Heart right ventricle (tissue), 16 donors: Measurements from ENCODE around the gene PCDHGC3. TPM values are rescaled to one million over a fixed set of nuclear protein-coding genes. Genes with fewer than 3 reads are reported as not detected.

ENCODE experiments used
- ATAC-seq, 8 donors: fragments of 200-7000 bp; cut with Tn5 transposase; one replicate each; pipeline ENCODE4 v1.9.1; 2020; ENCODE audit warnings: mild to moderate bottlenecking in 8 of 8, moderate library complexity in 8 of 8, moderate number of reproducible peaks in 1 of 8
- DNase-seq, 2 donors: peaks; one replicate each; pipeline ENCODE4 v3.0.0-alpha.2; 2020
- H3K27ac ChIP-seq, 10 donors: fragments of 200-600 bp; sonication (generic) in 2 of 10; one replicate each; pipeline versions ENCODE4 v1.5.0 to v1.8.0; 2020 to 2022; ENCODE audit warnings: mild to moderate bottlenecking in 3 of 10
- H3K27me3 ChIP-seq, 7 donors: fragments of 200-600 bp; one replicate each; pipeline ENCODE4 v1.8.0; 2021 to 2022; ENCODE audit warnings: mild to moderate bottlenecking in 2 of 7
- H3K36me3 ChIP-seq, 9 donors: fragments of 200-600 bp; sonication (generic) in 1 of 9; one replicate each; pipeline versions ENCODE4 v1.5.0 to v1.8.0; 2020 to 2022; ENCODE audit warnings: mild to moderate bottlenecking in 2 of 9
- H3K4me1 ChIP-seq, 9 donors: fragments of 200-600 bp; sonication (generic) in 1 of 9; one replicate each; pipeline versions ENCODE4 v1.5.0 to v1.8.0; 2020 to 2022; ENCODE audit warnings: mild to moderate bottlenecking in 4 of 9
- H3K4me3 ChIP-seq, 10 donors: fragments of 200-600 bp; sonication (generic) in 2 of 10; one replicate each; pipeline versions ENCODE4 v1.5.0 to v1.8.0; 2020 to 2022; ENCODE audit warnings: mild to moderate bottlenecking in 7 of 10, moderate library complexity in 2 of 10
- H3K9me3 ChIP-seq, 11 donors: fragments of 200-600 bp in 10 of 11; sonication (generic) in 2 of 11; one replicate each; pipeline versions ENCODE4 v1.5.0 to v1.8.0; 2013 to 2022; ENCODE audit warnings: mild to moderate bottlenecking in 2 of 11, control low read depth in 1 of 11, moderate library complexity in 1 of 11
- CTCF ChIP-seq, 9 donors: fragments of 200-600 bp; sonication (generic) in 2 of 9; IDR thresholded peaks; one replicate each; pipeline versions ENCODE4 v1.5.0 to v1.8.0; 2021 to 2022; ENCODE audit warnings: antibody characterized with exemption in 9 of 9, mild to moderate bottlenecking in 5 of 9, moderate library complexity in 1 of 9
- WGBS, 2 donors: extraction: QIAGEN DNeasy Blood & Tissue Kit; methylation state at CpG; one replicate each; pipeline ENCODE4 v1.1.7; 2013; ENCODE audit warnings: inconsistent platforms in 1 of 2; 5-methylcytosine and 5-hydroxymethylcytosine counted together
- intact Hi-C, 10 donors: fragments of 100-400 bp; cut with DNase I; formaldehyde crosslinking; loops; one replicate each; pipeline versions ENCODE4 v1.11.1 to v1.14.2; 2022
- polyA plus RNA-seq, 2 donors: library from polyadenylated mRNA; stranded (reverse); fragments of 200-250 nt; gene quantifications; one replicate each; pipeline ENCODE4 v1.2.3, GENCODE V29; 2013
- total RNA-seq, 10 donors: library from RNA; stranded (reverse); fragmentation: NEBNext Ultra II Directional in 3 of 10; extraction: Animal tissue kit (Norgen Biotek cat#: 25700) in 3 of 10; gene quantifications; one replicate each; pipeline versions ENCODE4 v1.2.1 to v1.2.4, GENCODE V29; 2021 to 2023
- donor health status: Arrhythmogenic right ventricular cardiomyopathy.
- donor health status: ischemic (EF 13 %, LVEDD 7.1; RV severe dilation, severe dysfunction).
- donor health status: healthy with polysubstance abuse.
- donor health status: DM: no; HTN: yes; CAD: no.
- donor health status: DM: no; HTN: no; CAD: no.
- donor health status: ischemic (EF 25% LVEDD 6.9; RV normal size, moderate dysfunction).
- donor health status: ischemic (EF 25% LVEDD 5.7; RV mildly dilated, moderate dysfunction).
- donor health status: healthy.
- donor health status: DM: yes; HTN: yes; CAD: no.
- donor health status: Ischemic cardiomyopathy.
- donor health status: ischemic (EF 35%, LVEDD 5.7; RV mildly dilated, moderate dysfunction).
- donor health status: nonischemic (EF 11% LVEDD 7.7; RV severe dilation, severe dysfunction).
- donor health status: DM: yes; HTN: yes; CAD: no.
- donor health status: PGD.
- donor health status: ischemic (EF 29% LVEDD 5.4; RV normal size, mild dysfunction).
- donor health status: nonischemic (EF 23%, LVEDD 6.1; RV moderate dilation, normal function).

PCDHGC3 gene
- total and polyA plus RNA-seq, 12 donors = 12.8 to 48.6 (median 16.0) TPM

GRCh38 chr5:141506381-141507155 lies 30.8 kb downstream of the PCDHGC3 start:
- DNase-seq (no peak), ATAC-seq (no peak)
- Histone ChIP-seq H3K36me3 (peaks cover 0 to 72% (median 11%) of the 10 kb centered on the region in 9 donors), H3K4me3 (no peak overlapping the region), H3K9me3 (no peaks in the 10 kb centered on the region), H3K27ac (peak overlapping the region in 8 of 10 donors; percentile 68 to 95 (median 84)), H3K4me1 (peaks cover 21 to 45% (median 34%) of the 10 kb centered on the region in 9 donors), H3K27me3 (no peaks in the 10 kb centered on the region)
- no peak for TF ChIP-seq CTCF (IDR thresholded peaks at IDR 0.05)
- intact Hi-C loops = no loop called here
- 86 to 88% methylated on average over 8 of the region's 8 CpGs for WGBS, 2 donors

GRCh38 chr5:141507387-141508091 lies 31.8 kb downstream of the PCDHGC3 start:
- Histone ChIP-seq H3K9me3 (no peaks in the 10 kb centered on the region), H3K27me3 (no peaks in the 10 kb centered on the region), H3K27ac (peak overlapping the region; percentile 59 to 95 (median 82)), H3K4me1 (peaks cover 20 to 52% (median 40%) of the 10 kb centered on the region in 9 donors), H3K4me3 (peak overlapping the region in 2 of 10 donors; percentile 34 to 41), H3K36me3 (peaks cover 0 to 73% (median 15%) of the 10 kb centered on the region in 9 donors)
- ATAC-seq (peak; percentile 43 to 68 (median 54)), DNase-seq (peak; percentile 64 to 65)
- WGBS, 2 donors = 40 to 41% methylated on average over 11 of the region's 11 CpGs
- no peak for TF ChIP-seq CTCF (IDR thresholded peaks at IDR 0.05)
- intact Hi-C loops = loop anchor here in 1 of 10 donors (2.0 kb wide), 1 partner anchor 17 kb away; no protein-coding TSS in a partner anchor

GRCh38 chr5:141508440-141508797 lies 32.7 kb downstream of the PCDHGC3 start:
- ATAC-seq (peak in 5 of 8 donors; percentile 1 to 15 (median 3)), DNase-seq (no peak)
- peak overlapping the region; percentile 59 to 95 (median 82) for H3K27ac ChIP-seq
- H3K4me1 ChIP-seq = peaks cover 20 to 61% (median 49%) of the 10 kb centered on the region in 9 donors
- H3K9me3 ChIP-seq = no peaks in the 10 kb centered on the region
- intact Hi-C loops = loop anchor here in 1 of 10 donors (2.0 kb wide), 1 partner anchor 16 kb away; no protein-coding TSS in a partner anchor
- TF ChIP-seq CTCF (IDR thresholded peaks at IDR 0.05) = no peak
- 37 to 45% methylated on average over 9 of the region's 9 CpGs for WGBS, 2 donors
- peak overlapping the region in 8 of 10 donors; percentile 4 to 41 (median 32) for H3K4me3 ChIP-seq
- peaks cover 0 to 64% (median 15%) of the 10 kb centered on the region in 9 donors for H3K36me3 ChIP-seq
- H3K27me3 ChIP-seq = no peaks in the 10 kb centered on the region
